Muscle of back (tissue), 11 donors: ENCODE results near the gene UCP3. TPM values are rescaled to one million over a fixed set of nuclear protein-coding genes. Genes with fewer than 3 reads are reported as not detected.
"Not testable (repeated sequence)": the region's sequence is repeated elsewhere in the genome, so short reads cannot be mapped to it uniquely, and the experiment has no call there.

ENCODE experiments used
- DNase-seq, 3 donors: peaks; one replicate each; pipeline versions ENCODE4 v3.0.0 to v3.0.0-alpha.2; 2013
- polyA plus RNA-seq, 10 donors: library from polyadenylated mRNA; unstranded; fragments of 120-200 nt; gene quantifications; one replicate each; pipeline ENCODE4 v1.2.1, GENCODE V29; 2013; ENCODE audit not compliant: insufficient read length in 10 of 10

UCP3 gene
- polyA plus RNA-seq, 10 donors: 1.5 to 6.8 (median 2.6) TPM

DNA sequence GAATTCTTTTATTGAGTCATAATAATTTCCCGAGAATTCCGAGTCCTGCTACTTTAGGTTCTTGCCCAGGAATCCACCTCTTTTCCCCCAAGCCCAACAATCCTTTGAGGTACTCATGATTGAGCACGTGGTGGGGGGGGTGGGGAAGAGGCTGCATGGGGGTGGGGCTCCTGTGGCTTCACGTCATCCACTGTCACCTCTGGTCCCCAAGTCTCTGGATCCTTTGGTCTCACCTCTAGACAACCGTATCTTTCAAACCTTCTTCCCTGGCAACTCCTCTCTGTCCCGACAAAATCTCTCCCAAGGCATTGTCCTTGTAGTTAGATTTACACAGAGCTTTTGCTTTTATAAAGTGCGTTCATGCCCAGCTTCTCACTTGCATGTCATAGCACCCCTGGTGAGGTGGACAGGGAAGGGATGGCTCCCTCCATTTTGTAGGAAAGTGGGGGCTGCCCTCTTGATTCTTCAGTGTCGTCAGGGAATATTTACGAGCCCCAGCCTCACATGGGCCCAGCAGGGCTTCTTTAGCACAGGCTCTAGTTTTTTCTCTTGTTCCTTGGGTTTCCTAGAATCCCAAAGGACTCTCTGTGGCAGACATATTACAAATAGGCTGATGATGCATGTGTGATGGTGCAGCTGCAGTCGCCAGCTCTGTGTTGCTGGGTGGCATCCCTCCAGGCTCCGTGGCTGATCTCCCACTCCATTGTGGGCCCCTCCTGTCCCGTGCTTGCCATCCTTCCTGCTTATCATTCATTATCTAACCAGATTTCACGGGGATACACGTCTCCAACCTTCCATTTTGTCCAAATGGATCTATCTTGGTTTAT is 8.4 kb downstream of the UCP3 start:
- no peak for DNase-seq

DNA sequence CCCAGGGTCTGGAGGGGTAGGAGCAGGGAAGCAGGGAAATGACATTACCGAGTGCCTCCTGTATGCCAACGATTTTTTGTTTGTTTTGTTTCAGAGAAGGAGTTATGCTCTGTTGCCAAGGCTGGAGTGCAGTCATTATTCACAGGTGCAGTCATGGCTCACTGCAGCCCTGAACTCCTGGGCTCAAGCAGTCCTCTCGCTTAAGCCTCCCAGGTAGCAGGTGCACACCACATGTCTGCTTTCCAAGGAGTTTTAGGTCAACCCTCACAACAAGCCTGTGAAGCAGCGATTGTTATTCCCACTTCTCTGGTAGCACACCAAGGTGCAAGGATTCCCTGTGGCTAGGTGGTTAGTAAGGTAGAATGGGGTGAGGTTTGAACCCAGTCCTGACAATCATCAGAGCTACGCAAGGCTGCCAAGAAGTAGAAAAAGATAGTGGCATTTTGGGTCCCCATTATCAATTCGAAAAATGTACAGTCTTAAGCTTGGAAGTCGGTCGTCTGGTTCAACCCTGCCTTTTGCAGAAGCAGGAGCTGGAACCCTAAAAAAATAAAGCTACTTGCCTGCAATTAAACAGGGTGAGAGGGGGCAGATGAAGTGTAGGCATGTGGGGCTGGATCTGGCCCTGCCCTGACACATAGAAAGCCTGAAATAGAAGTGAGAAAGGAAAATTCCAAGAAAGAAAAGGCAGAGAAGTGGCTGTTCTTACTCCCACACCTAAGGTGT is 9.1 kb downstream of the UCP3 start:
- no peak for DNase-seq

DNA sequence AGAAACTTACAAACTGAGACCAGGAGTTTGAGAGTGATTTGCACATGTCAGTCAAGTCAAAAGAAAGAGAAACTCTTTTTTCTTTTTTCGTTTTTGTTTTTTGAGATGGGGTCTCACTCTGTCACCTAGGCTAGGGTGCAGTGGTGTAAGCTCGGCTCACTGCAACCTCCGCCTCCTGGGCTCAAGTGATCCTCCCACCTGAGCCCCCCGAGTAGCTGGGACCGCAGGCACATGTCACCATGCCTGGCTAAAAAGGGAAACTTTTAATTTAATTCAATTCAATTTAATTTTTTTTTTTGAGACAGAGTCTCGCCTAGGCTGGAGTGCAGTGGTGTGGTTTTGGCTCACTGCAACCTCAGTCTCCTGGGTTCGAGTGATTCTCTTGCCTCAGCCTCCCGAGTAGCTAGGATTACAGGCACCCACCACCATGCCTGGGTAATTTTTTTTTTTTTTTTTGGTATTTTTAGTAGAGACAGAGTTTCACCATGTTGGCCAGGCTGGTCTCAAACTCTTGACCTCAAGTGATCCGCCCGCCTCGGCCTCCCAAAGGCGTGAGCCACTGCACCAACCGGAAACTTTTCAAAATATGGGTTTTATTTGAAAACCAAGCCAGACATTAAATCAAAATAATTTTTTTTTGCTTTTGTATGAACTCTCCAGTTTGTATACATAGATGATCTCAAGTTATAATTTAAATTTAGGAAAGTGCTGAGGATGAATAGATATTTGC is 9.9 kb downstream of the UCP3 start:
- no peak for DNase-seq

DNA sequence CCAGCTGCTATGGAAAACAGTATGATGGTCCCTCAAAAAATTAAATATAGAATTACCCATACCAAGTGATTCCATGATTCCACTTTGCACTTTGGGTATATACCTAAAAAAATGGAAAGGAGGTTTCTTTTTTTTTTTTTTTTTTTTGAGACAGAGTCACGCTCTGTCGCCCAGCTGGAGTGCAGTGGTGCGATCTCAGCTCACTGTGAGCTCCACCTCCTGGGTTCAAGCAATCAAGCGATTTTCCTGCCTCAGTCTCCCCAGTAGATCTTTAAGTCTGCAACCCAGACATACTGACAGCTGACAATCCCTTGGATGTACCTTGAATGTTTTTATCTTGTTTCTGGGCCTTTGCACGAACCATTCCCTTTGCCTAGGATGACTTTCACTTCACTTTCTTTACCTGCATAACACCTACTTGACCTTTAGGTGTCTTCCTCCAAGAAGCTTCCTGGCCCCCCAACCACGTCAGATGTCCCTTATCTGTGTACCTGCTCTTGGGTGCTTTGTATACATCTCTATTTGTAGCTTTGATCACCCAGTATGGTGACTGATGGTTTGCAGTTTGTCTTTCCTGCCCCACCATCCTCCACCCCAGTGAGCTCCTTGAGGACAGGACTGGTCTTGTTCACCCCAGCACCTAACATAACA is 11.6 kb downstream of the UCP3 start:
- no peak for DNase-seq

DNA sequence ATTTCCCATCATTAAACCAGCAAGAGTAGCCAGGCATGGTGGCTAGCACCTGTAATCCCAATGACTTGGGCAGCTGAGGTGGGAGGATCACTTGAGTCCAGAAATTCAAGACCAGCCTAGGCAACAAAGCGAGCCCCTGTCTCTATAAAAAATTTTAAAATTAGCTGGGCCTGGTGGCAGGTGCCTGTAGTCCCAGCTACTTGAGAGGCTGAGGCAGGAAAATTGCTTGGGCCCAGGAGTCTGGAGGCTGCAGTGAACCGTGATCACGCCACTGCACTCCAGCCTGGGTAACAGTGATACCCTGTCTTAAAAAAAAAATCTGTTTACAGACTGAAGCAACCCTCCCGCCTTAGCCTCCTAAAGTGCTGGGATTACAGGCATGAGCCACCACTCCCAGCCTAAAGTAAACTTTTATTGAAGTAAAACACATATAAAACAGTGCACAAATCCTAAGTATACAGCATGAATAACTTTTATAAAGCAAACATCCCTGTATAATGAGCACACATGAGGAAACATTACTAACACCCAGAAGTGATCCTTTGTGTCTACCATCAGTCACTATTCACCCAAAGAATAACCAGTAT is 12.6 kb downstream of the UCP3 start:
- DNase-seq: no peak

DNA sequence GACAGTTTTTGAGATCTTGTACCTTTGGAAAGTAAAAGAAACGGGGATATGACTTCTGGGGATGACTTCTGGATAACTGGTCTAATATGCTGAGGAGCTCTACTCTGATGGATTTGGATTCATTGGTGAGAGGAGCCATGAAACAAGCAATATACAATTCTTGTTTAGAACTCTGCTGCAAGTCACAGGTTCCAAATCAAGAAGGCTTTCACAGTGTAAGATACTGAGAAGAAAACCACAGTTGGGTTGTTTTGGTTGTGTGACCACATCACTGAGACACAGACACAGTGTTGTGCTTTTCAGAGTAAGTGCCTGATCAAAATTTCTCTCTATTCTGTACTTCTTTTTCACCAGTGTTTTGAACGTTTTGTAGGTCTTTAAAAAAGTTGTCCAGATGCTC is 13.2 kb downstream of the UCP3 start:
- no peak for DNase-seq

DNA sequence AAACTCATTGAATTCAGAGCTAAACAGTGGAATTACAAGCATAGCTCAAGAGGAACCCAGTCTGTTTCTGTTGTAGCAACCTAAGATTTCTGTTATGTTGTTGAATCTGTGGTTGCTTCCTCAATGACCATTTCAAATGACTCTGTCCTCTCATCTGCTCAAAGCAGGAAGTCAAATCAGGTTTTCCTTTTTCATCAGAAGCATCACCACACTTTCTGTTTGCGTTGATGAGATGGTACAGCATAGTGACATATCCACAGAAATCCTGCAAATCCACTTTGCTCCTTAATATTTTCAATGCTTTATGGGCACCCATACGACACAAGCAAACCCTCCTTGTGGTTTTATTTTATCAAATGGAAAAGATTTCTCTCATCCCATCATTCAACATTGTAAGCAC is 13.6 kb downstream of the UCP3 start:
- DNase-seq: no peak

DNA sequence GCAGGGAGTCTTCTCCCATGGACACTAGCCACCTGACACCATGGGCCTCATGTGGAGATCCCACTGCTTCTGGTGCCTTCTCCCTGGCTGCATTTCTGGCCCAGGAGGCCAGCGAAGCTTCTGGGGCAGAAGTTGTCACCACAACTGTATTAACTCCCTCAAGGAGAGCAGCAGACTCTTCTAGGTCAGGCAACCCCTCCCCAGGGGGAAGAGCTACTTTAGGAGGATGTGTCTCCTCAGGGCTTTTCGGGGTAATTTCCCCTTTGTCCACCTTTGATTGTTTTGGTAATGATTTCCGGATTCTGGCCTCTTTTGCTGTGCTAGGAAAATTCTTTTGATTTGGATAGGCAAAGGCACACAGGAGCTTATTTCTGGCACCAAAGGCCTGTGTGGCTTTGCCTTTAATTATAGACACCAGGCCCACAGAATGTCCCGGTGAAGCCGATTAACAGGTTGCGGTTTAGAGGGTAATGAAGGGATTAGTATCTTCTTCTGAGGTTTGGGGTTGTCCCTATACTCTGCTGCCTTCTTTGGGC is 17.3 kb downstream of the UCP3 start:
- DNase-seq: no peak

DNA sequence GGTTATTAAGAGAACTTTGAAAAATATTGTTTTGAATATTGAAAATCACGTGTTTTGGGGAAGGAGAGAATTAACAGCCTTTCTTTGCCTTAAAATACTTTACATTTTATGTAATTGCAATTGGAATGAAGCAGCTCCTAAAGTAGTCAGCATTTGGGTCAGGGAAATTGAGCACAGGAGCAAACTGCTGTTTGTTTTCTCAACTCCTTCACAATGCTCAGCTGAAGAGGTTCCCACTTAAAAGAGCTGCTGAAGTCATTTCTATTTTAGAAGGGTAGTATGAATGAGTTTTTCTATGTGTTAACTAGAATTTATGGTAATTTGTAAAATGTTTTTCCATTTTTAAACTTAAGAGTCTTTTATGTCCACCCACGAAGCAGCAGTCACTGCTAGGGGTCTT is 18.2 kb downstream of the UCP3 start:
- DNase-seq: no peak

DNA sequence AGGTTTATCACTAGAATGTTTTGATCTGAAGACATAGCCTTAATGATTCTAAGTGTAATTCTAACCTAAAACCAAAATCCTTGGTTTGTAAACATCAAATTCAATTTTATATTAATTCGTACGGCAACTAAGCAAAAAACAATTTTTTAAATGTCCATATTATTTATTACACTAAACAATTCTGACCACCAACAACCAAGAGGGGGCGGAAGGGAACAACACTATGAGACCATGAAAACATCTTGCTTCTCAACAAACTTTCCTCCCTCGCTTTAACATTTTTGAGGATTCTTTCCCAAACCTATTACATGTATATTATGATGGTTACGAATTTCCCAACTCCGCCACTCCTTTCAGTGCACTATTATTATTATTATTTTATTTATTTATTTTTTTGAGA is 19.7 kb downstream of the UCP3 start:
- no peak for DNase-seq

DNA sequence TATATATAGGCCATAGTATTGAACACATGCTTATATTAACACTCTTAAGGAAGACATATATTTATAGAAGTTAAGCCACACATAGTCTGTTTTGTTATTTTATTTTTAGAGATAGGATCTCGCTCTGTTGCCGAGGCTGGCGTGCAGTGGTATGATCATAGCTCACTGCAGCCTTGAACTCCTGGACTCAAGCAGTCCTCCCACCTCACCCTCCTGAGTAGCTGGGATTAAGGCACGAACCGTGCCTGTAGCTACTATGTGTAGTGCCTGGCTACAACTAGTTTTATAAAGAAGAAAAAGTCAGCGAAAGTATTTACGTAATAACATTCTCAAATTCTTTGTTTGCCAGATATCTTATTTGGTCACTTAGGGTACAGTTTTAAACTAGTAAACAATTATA is 20.7 kb downstream of the UCP3 start:
- no peak for DNase-seq

DNA sequence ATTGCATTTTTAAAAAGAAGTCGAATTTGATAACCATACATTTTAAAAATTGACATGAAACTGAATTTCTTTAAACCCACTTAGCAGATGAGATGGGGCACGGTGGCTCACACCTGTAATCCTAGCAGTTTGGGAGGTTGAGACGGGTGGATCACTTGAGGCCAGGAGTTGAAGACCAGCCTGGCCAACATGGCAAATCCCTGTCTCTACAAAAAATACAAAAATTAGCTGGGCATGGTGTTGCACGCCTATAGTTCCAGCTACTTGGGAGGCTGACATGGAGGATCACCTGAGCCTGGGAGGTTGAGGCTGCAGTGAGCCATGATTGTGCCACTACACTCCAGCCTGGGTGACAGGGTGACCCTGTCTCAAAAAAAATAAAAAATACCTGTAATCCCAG is 23.2 kb downstream of the UCP3 start:
- not testable (repeated sequence) for DNase-seq

DNA sequence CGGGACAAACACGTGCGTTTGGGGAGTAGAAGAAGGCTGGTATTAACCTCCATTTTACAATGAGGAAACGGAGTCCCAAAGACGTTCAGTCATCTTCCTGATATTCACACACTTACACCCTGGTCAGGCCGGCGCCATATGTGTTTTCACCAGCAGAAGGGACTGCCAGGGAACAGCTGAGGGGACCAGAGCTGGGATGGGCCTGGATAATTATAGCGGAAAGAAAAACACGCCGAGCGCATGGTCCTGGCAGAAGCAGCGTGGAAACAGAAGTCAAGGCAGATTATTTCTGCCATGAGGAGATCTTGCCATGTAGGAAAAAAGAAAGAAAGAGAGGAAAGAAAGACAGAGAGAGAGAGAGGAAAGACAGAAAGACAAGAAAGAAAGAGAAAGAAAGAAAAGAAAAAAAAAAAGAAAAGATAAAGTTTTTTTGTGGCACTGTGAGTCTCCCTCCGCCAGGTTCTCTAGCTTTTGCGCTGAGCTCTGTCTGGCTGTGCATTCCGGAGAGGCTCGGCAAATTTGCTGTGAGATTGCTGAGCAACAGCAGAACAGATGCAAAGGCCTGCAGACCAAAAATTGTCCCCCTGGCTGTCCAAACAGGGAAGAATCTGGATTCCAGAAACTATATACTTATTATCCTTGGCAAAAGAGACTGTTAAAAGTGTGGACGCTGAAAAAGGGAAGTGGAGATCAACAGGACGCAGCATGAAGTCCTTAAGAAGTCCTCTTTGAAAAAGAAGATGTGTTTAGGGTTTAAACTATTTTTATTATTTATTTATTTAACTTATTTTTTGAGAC is 24.9 kb downstream of the UCP3 start:
- peak; percentile 39 to 43 (median 42) for DNase-seq

DNA sequence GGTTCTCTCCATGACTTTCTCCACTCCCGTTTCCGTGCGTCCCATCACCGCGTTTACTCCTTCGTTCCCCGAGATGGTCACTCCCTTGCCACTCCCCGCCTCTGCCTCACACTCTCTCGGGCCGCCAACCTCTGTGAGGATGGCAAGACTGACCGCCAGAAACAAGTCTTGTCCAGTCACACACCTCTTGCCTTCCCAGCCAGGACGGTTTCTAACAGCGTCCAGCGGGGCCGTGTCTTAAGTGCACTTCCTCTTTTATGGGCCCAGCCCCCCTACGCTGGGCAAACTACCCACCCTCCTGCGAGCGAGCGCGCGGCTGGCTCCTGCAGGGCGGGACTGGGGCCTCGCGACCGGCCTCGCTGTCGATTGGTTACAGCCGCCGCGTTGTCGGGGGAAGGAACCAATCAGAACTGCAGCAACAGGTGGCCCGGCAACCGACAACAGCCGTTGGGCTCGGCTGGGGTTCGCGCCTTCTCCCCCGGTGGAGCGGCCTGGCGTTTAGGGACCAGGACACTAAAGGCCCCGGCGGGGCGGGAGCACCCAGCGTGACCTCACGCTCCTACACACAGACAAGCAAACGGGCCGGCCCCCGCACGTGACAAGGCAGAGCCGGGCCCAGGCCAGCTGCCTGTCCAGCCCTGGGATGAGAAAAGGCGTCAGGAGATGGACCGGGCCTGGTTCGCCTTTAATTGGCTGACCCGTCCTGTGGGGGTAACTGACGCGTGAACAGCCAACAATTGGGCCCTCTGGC is 25.7 kb downstream of the UCP3 start:
- peak; percentile 86 to 95 (median 89) for DNase-seq

DNA sequence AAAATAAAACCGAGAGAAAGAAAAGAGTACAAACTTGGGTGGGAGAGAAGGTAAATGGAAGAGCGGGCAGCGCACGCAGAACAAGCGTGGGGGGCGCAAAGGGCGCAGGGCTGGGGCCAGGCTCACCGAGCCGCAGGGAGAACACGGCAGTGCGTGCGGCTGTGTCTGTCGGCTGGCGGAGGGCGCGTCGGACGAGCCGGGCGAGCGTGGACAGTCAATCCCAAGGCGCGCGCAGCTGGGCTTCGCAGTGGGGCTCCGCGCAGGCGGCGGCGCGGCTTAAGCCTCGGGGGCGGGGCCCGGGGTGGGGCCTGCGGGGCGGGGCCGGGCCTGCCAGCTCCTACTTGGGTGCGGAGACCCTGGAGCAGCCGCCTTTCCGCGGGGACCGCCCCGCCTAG is 26.3 kb downstream of the UCP3 start, which contains the start of gene UCP2:
UCP2 (minus strand) TSS at position 249 of the 395 bp plus-strand sequence. CDS start 4,465 bp downstream, outside the sequence.
- DNase-seq: peak in 2 of 3 donors; percentile 74 to 75

DNA sequence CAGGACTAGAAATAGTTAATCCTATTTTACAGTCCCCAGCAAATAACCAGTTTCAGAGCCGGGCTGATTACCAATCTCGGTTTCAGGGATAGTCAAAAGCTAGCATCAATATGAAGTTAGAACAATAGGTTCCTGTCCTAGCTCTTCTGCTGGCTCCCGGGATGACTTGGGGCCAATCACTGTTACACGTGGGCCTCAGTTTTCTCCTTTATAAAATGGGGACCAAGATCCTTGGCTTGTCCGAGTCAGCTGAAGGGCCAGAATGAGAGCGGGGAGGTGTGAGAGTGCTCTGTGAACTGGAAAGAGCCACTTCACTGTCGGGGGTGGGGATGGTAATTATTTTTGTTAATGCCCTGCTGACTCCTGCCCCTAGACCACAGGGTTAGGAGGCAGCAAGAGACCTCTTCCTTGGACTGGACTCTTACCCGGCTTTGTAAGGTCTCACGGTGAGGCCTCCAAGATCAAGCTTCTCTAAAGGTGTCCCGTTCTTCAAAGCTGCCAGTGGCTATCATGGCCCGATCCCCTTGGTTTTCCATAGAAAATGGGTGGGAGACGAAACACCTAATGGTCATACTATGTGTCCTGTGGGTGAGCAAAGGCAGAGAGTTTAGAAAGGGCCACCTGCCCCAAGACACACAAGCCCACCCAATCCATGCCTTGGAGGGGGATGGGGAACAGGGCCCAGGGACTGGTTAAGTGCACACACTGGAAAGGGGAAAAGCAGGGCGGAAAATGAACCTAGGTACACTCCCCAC is 27.7 kb downstream of the UCP3 start:
- DNase-seq: no peak

DNA sequence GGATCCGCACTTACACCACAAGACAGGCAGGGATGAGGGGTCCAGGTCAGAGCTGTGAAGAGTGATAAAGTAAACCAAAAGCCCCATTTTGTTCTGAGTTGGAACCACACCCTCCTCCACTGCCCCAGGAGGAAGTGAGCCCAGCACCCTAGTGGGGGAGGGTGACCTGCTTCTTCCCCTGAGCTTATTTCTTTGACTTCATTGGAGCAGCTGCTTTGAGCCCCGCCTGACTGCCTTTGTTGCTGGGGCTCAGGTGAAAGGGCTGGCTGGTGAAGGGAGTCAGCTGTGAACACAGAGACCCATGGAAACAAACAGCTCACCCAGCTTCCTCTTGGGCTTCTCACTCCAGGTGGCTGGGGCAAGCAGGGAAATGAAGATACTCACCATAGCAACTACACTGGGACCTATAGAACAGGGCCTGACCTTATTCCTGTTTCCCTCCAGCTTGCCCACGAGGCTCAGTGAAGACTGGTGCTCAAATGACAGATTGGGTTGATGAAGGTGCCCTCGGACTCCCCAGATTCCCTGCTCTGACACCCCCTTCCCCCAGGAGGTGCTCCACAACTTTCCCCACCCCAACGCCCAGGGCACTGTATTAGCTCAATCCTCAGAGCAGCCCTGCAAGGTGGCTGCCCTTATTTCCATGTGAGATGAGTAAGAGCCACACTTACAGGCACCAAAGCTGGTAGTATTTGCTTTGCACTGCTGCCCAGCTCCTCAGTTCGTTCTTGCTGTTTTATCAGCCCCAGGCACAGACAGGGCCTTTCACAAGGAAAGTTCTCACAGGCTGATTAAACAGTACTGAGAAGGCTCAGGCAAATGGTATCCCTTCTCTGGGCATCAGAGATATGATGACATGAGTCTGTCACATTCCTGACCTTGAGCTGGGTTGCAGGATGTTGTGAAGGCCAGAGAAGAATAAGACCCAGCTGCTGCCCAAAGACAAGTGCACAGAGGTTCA is 28.6 kb downstream of the UCP3 start:
- peak in 1 of 3 donors; percentile 45 for DNase-seq
